ENCODE measurements around the gene SAP30BP. TPM values are rescaled to one million over a fixed set of nuclear protein-coding genes. Genes with fewer than 3 reads are reported as not detected.
"Not testable (repeated sequence)": the region's sequence is repeated elsewhere in the genome, so short reads cannot be mapped to it uniquely, and the experiment has no call there.

Gene SAP30BP
- total RNA-seq, 2 donors from 2014 or later = 96.5 to 113 TPM

- no peaks in the 10 kb centered on the region for H3K27me3 Mint-ChIP-seq (ENCODE audit: insufficient read depth)
- H3K9me3 ChIP-seq (ENCODE audit: control insufficient read depth, low read length) = no peaks in the 10 kb centered on the region
- no peak overlapping the region for H3K4me3 Mint-ChIP-seq
- H3K27ac ChIP-seq (ENCODE audit: low read depth, low read length) = no peak overlapping the region
- H3K27me3 ChIP-seq (ENCODE audit: control insufficient read depth, insufficient read depth, low read length, poor library complexity, severe bottlenecking) = no peaks in the 10 kb centered on the region
- no peaks in the 10 kb centered on the region for H3K9me3 Mint-ChIP-seq
- WGBS, 2 experiments (ENCODE audit: insufficient coverage in 1 of 2, insufficient read length in 1 of 2) = 93 to 95% methylated on average over 11 to 13 of the region's 13 CpGs
- H3K36me3 Mint-ChIP-seq (ENCODE audit: low read depth) = peaks cover 4% of the 10 kb centered on the region
- no peak overlapping the region for H3K9ac ChIP-seq (ENCODE audit: extremely low read depth, low read length, poor library complexity, severe bottlenecking)
- no peak for TF ChIP-seq CTCF (conservative IDR thresholded peaks at IDR 0.05)
- H3K4me3 ChIP-seq (ENCODE audit: low read length) = no peak overlapping the region
- peaks cover 8% of the 10 kb centered on the region for H3K4me1 ChIP-seq (ENCODE audit: control insufficient read depth, insufficient read depth, low read length)
- peaks cover 16% of the 10 kb centered on the region for H3K4me1 Mint-ChIP-seq
- H3K36me3 ChIP-seq (ENCODE audit: control insufficient read depth, insufficient read depth, low read length) = peaks cover 5% of the 10 kb centered on the region
- no peak overlapping the region for H3K27ac Mint-ChIP-seq
- no peak for DNase-seq
Observed at GRCh38 chr17:75637143-75637538, 30.0 kb upstream of the SAP30BP start.

- Mint-ChIP-seq H3K9me3 (no peaks in the 10 kb centered on the region), H3K36me3 (ENCODE audit: low read depth) (peaks cover 4% of the 10 kb centered on the region), H3K4me3 (no peak overlapping the region), H3K27ac (no peak overlapping the region), H3K27me3 (ENCODE audit: insufficient read depth) (no peaks in the 10 kb centered on the region), H3K4me1 (peaks cover 16% of the 10 kb centered on the region)
- TF ChIP-seq CTCF (conservative IDR thresholded peaks at IDR 0.05) = no peak
- H3K4me3 ChIP-seq (ENCODE audit: low read length) = no peak overlapping the region
- peaks cover 8% of the 10 kb centered on the region for H3K4me1 ChIP-seq (ENCODE audit: control insufficient read depth, insufficient read depth, low read length)
- H3K27ac ChIP-seq (ENCODE audit: low read depth, low read length) = no peak overlapping the region
- DNase-seq = no peak
- 93 to 100% methylated on average over 3 to 7 of the region's 7 CpGs for WGBS, 2 experiments (ENCODE audit: insufficient coverage in 1 of 2, insufficient read length in 1 of 2)
- H3K9me3 ChIP-seq (ENCODE audit: control insufficient read depth, low read length) = no peaks in the 10 kb centered on the region
- H3K9ac ChIP-seq (ENCODE audit: extremely low read depth, low read length, poor library complexity, severe bottlenecking) = no peak overlapping the region
- peaks cover 6% of the 10 kb centered on the region for H3K36me3 ChIP-seq (ENCODE audit: control insufficient read depth, insufficient read depth, low read length)
- H3K27me3 ChIP-seq (ENCODE audit: control insufficient read depth, insufficient read depth, low read length, poor library complexity, severe bottlenecking) = no peaks in the 10 kb centered on the region
Observed at GRCh38 chr17:75637551-75637950, 29.6 kb upstream of the SAP30BP start.

- not testable (repeated sequence) for H3K27ac Mint-ChIP-seq, H3K4me3 Mint-ChIP-seq
Observed at GRCh38 chr17:75638039-75638438, 29.1 kb upstream of the SAP30BP start.

GRCh38 chr17:75638893-75639292 lies 28.2 kb upstream of the SAP30BP start:
- Mint-ChIP-seq H3K27me3 (ENCODE audit: insufficient read depth) (no peaks in the 10 kb centered on the region), H3K4me3 (no peak overlapping the region), H3K9me3 (no peaks in the 10 kb centered on the region), H3K36me3 (ENCODE audit: low read depth) (peaks cover 9% of the 10 kb centered on the region), H3K27ac (no peak overlapping the region), H3K4me1 (peaks cover 7% of the 10 kb centered on the region)
- DNase-seq = no peak
- 93 to 98% methylated on average over 8 to 13 of the region's 13 CpGs for whole genome bisulfite sequencing, 2 experiments (ENCODE audit: insufficient coverage in 1 of 2, insufficient read length in 1 of 2)
- TF ChIP-seq CTCF (conservative IDR thresholded peaks at IDR 0.05) = no peak
- Histone ChIP-seq H3K27me3 (ENCODE audit: control insufficient read depth, insufficient read depth, low read length, poor library complexity, severe bottlenecking) (no peaks in the 10 kb centered on the region), H3K36me3 (ENCODE audit: control insufficient read depth, insufficient read depth, low read length) (peaks cover 7% of the 10 kb centered on the region), H3K4me3 (ENCODE audit: low read length) (no peak overlapping the region), H3K4me1 (ENCODE audit: control insufficient read depth, insufficient read depth, low read length) (no peaks in the 10 kb centered on the region), H3K9ac (ENCODE audit: extremely low read depth, low read length, poor library complexity, severe bottlenecking) (no peak overlapping the region), H3K9me3 (ENCODE audit: control insufficient read depth, low read length) (no peaks in the 10 kb centered on the region), H3K27ac (ENCODE audit: low read depth, low read length) (no peak overlapping the region)

More at GRCh38 chr17:75638039-75638438, 29.1 kb upstream of the SAP30BP start:
- not testable (repeated sequence) for H3K9me3 Mint-ChIP-seq; H3K9me3 ChIP-seq (ENCODE audit: control insufficient read depth, low read length); H3K4me3 ChIP-seq (ENCODE audit: low read length); H3K36me3 ChIP-seq (ENCODE audit: control insufficient read depth, insufficient read depth, low read length); H3K27me3 ChIP-seq (ENCODE audit: control insufficient read depth, insufficient read depth, low read length, poor library complexity, severe bottlenecking); H3K9ac ChIP-seq (ENCODE audit: extremely low read depth, low read length, poor library complexity, severe bottlenecking); H3K27ac ChIP-seq (ENCODE audit: low read depth, low read length); H3K36me3 Mint-ChIP-seq (ENCODE audit: low read depth); H3K4me1 ChIP-seq (ENCODE audit: control insufficient read depth, insufficient read depth, low read length); DNase-seq; H3K27me3 Mint-ChIP-seq (ENCODE audit: insufficient read depth)
- 91 to 94% methylated on average over 8 to 12 of the region's 12 CpGs for WGBS, 2 experiments (ENCODE audit: insufficient coverage in 1 of 2, insufficient read length in 1 of 2)
- H3K4me1 Mint-ChIP-seq = peaks cover 16% of the 10 kb centered on the region
